HEK293 (cell line): ENCODE results near the gene RNF214.

Experiments used
- CTCF ChIA-PET: fragments of 350-600 bp; formaldehyde crosslinking; extraction: SDS; loops from one replicate; lab custom pipeline; 2021; ENCODE audit warnings: antibody characterized with exemption; lab: Yijun Ruan, JAX
- POLR2A ChIA-PET: fragments of 300-600 bp; formaldehyde crosslinking; extraction: SDS; loops from one replicate; lab custom pipeline; 2020; ENCODE audit warnings: antibody characterized with exemption, inconsistent platforms; lab: Yijun Ruan, JAX
- H3K27ac ChIP-seq: fragments of 200-500 bp; sonication (Bioruptor generic); 2 replicates; pipeline ENCODE4 v1.5.1; 2014; ENCODE audit warnings: low read depth, low read length, control low read depth, inconsistent platforms; ENCODE audit errors: extremely low read depth
- H3K36me3 ChIP-seq, 2 experiments: fragments of 200-500 bp in 1 of 2; sonication (Bioruptor generic) in 1 of 2; 1 replicate in 1 of 2; 2 replicates in 1 of 2; pipeline ENCODE4 v1.5.1; 2014 to 2017; ENCODE audit warnings: inconsistent platforms in 2 of 2, low read length in 2 of 2; ENCODE audit not compliant: control insufficient read depth in 2 of 2, insufficient read depth in 1 of 2
- H3K4me1 ChIP-seq: fragments of 200-500 bp; sonication (Bioruptor generic); 2 replicates; pipeline ENCODE4 v1.5.1; 2014; ENCODE audit warnings: mild to moderate bottlenecking, low read length, inconsistent platforms; ENCODE audit not compliant: control insufficient read depth, insufficient read depth
- H3K4me3 ChIP-seq: 2 replicates; pipeline ENCODE4 v1.5.1; 2011; ENCODE audit warnings: low read depth, mild to moderate bottlenecking, control low read depth, low read length, moderate library complexity
- H3K9me3 ChIP-seq: fragments of 200-500 bp; sonication (Bioruptor generic); 2 replicates; pipeline ENCODE4 v1.5.1; 2014; ENCODE audit warnings: low read depth, low read length, inconsistent platforms; ENCODE audit not compliant: control insufficient read depth, insufficient read depth
- ATF2 ChIP-seq: fragments of 450-650 bp; formaldehyde crosslinking; IDR thresholded peaks from 2 replicates; pipeline ENCODE4 v1.5.1; 2016; ENCODE audit warnings: missing biosample characterization, missing genetic modification characterization, low read depth
- GLIS1 ChIP-seq: fragments of 450-650 bp; formaldehyde crosslinking; IDR thresholded peaks from 2 replicates; pipeline ENCODE4 v1.5.1; 2016; ENCODE audit warnings: missing biosample characterization, missing genetic modification characterization
- HIC1 ChIP-seq: fragments of 450-650 bp; formaldehyde crosslinking; IDR thresholded peaks from 2 replicates; pipeline ENCODE4 v1.5.1; 2016; ENCODE audit warnings: missing biosample characterization, missing genetic modification characterization
- HOXA7 ChIP-seq: sonication (generic); formaldehyde crosslinking; IDR thresholded peaks from 2 replicates; pipeline ENCODE4 v1.8.1; 2022; ENCODE audit warnings: missing genetic modification reagents, borderline replicate concordance
- HOXC10 ChIP-seq: sonication (generic); formaldehyde crosslinking; IDR thresholded peaks from 2 replicates; pipeline ENCODE4 v1.8.1; 2023; ENCODE audit warnings: mild to moderate bottlenecking, missing genetic modification reagents
- KLF7 ChIP-seq: fragments of 450-650 bp; formaldehyde crosslinking; IDR thresholded peaks from 2 replicates; pipeline ENCODE4 v1.5.1; 2016; ENCODE audit warnings: missing biosample characterization, missing genetic modification characterization, borderline replicate concordance
- OSR2 ChIP-seq: fragments of 450-650 bp; formaldehyde crosslinking; IDR thresholded peaks from 2 replicates; pipeline ENCODE4 v1.5.1; 2016; ENCODE audit warnings: missing biosample characterization, missing genetic modification characterization
- SP7 ChIP-seq: fragments of 450-650 bp; formaldehyde crosslinking; IDR thresholded peaks from 2 replicates; pipeline ENCODE4 v1.5.1; 2016; ENCODE audit warnings: missing biosample characterization, missing genetic modification characterization
- ZBTB17 ChIP-seq: fragments of 450-650 bp; formaldehyde crosslinking; IDR thresholded peaks from 2 replicates; pipeline ENCODE4 v1.5.1; 2016; ENCODE audit warnings: missing biosample characterization, missing genetic modification characterization
- ZEB2 ChIP-seq: fragments of 450-650 bp; formaldehyde crosslinking; IDR thresholded peaks from 2 replicates; pipeline ENCODE4 v1.5.1; 2016; ENCODE audit warnings: missing biosample characterization, missing genetic modification characterization
- ZNF138 ChIP-seq: fragments of 450-650 bp; formaldehyde crosslinking; IDR thresholded peaks from 2 replicates; pipeline ENCODE4 v1.5.1; 2016; ENCODE audit warnings: missing biosample characterization, missing genetic modification characterization, borderline replicate concordance
- ZNF155 ChIP-seq: fragments of 450-650 bp; formaldehyde crosslinking; IDR thresholded peaks from 2 replicates; pipeline ENCODE4 v1.5.1; 2016; ENCODE audit warnings: missing biosample characterization, missing genetic modification characterization
- ZNF157 ChIP-seq: fragments of 450-650 bp; formaldehyde crosslinking; IDR thresholded peaks from 2 replicates; pipeline ENCODE4 v1.5.1; 2016; ENCODE audit warnings: missing biosample characterization, missing genetic modification characterization
- ZNF16 ChIP-seq: fragments of 450-650 bp; formaldehyde crosslinking; IDR thresholded peaks from 2 replicates; pipeline ENCODE4 v1.5.1; 2016; ENCODE audit warnings: low read depth, missing biosample characterization, missing genetic modification characterization
- ZNF2 ChIP-seq: fragments of 450-650 bp; formaldehyde crosslinking; IDR thresholded peaks from 2 replicates; pipeline ENCODE4 v1.5.1; 2016; ENCODE audit warnings: missing biosample characterization, missing genetic modification characterization
- ZNF223 ChIP-seq: fragments of 450-650 bp; formaldehyde crosslinking; IDR thresholded peaks from 2 replicates; pipeline ENCODE4 v1.5.1; 2016; ENCODE audit warnings: missing biosample characterization, missing genetic modification characterization
- ZNF248 ChIP-seq: fragments of 450-650 bp; formaldehyde crosslinking; IDR thresholded peaks from 2 replicates; pipeline ENCODE4 v1.5.1; 2017; ENCODE audit warnings: missing biosample characterization, missing genetic modification characterization
- ZNF366 ChIP-seq: fragments of 450-650 bp; formaldehyde crosslinking; conservative IDR thresholded peaks from 2 replicates; pipeline ENCODE4 v1.5.1; 2016; ENCODE audit warnings: missing biosample characterization, missing genetic modification characterization
- ZNF488 ChIP-seq: fragments of 450-650 bp; formaldehyde crosslinking; IDR thresholded peaks from 2 replicates; pipeline ENCODE4 v1.5.1; 2016; ENCODE audit warnings: missing biosample characterization, missing genetic modification characterization
- ZNF501 ChIP-seq: fragments of 450-650 bp; formaldehyde crosslinking; IDR thresholded peaks from 2 replicates; pipeline ENCODE4 v1.5.1; 2016; ENCODE audit warnings: missing biosample characterization, missing genetic modification characterization
- ZNF544 ChIP-seq: fragments of 450-650 bp; formaldehyde crosslinking; IDR thresholded peaks from 2 replicates; pipeline ENCODE4 v1.5.0; 2017; ENCODE audit warnings: missing biosample characterization, missing genetic modification characterization
- ZNF560 ChIP-seq: fragments of 450-650 bp; formaldehyde crosslinking; IDR thresholded peaks from 2 replicates; pipeline ENCODE4 v1.5.1; 2017; ENCODE audit warnings: missing biosample characterization, missing genetic modification characterization, borderline replicate concordance
- ZNF571 ChIP-seq: fragments of 450-650 bp; formaldehyde crosslinking; IDR thresholded peaks from 2 replicates; pipeline ENCODE4 v1.5.0; 2017; ENCODE audit warnings: missing biosample characterization, missing genetic modification characterization
- ZNF585B ChIP-seq: fragments of 450-650 bp; formaldehyde crosslinking; IDR thresholded peaks from 2 replicates; pipeline ENCODE4 v1.5.1; 2016; ENCODE audit warnings: missing biosample characterization, missing genetic modification characterization
- ZNF621 ChIP-seq: fragments of 450-650 bp; formaldehyde crosslinking; IDR thresholded peaks from 2 replicates; pipeline ENCODE4 v1.5.1; 2017; ENCODE audit warnings: missing biosample characterization, missing genetic modification characterization
- ZNF670 ChIP-seq: fragments of 450-650 bp; formaldehyde crosslinking; IDR thresholded peaks from 2 replicates; pipeline ENCODE4 v1.5.1; 2016; ENCODE audit warnings: missing biosample characterization, missing genetic modification characterization, low read depth
- ZNF692 ChIP-seq: fragments of 450-650 bp; formaldehyde crosslinking; IDR thresholded peaks from 2 replicates; pipeline ENCODE4 v1.5.1; 2016; ENCODE audit warnings: missing biosample characterization, missing genetic modification characterization
- ZNF704 ChIP-seq: fragments of 450-650 bp; formaldehyde crosslinking; IDR thresholded peaks from 2 replicates; pipeline ENCODE4 v1.5.1; 2016; ENCODE audit warnings: missing biosample characterization, missing genetic modification characterization
- ZNF785 ChIP-seq: fragments of 450-650 bp; formaldehyde crosslinking; IDR thresholded peaks from 2 replicates; pipeline ENCODE4 v1.5.1; 2016; ENCODE audit warnings: missing biosample characterization, missing genetic modification characterization
- ZSCAN16 ChIP-seq: fragments of 450-650 bp; formaldehyde crosslinking; IDR thresholded peaks from 2 replicates; pipeline ENCODE4 v1.5.1; 2016; ENCODE audit warnings: missing biosample characterization, missing genetic modification characterization
- ZSCAN5A ChIP-seq: fragments of 450-650 bp; formaldehyde crosslinking; IDR thresholded peaks from 2 replicates; pipeline ENCODE4 v1.5.1; 2016; ENCODE audit warnings: missing biosample characterization, missing genetic modification characterization

Gene RNF214

GRCh38 chr11:117273550-117274289, 41.2 kb downstream of the RNF214 start:
- Histone ChIP-seq H3K9me3 (no peaks in the 10 kb centered on the region), H3K36me3 (peaks cover 0 to 12% of the 10 kb centered on the region in 2 experiments; a peak in 1 of 3 replicates), H3K4me3 (no peak overlapping the region), H3K27ac (no peak overlapping the region), H3K4me1 (no peaks in the 10 kb centered on the region)
- POLR2A ChIA-PET, result interaction anchor here (0.5 to 1.2 kb wide), 4 partner anchors 12 to 1563 kb away, joined by 3 to 6 read pairs (median 3); partner anchors contain the start of gene CEP164
- CTCF ChIA-PET, result interaction anchor here (0.7 kb wide), 2 partner anchors 10 to 535 kb away, joined by 3 to 4 read pairs; no protein-coding TSS in a partner anchor
- TF ChIP-seq KLF7 (tag by site-specific recombination), result no peak
- TF ChIP-seq SP7 (tag by site-specific recombination), result no peak
- peak; percentile 89 for TF ChIP-seq HIC1 (tag by site-specific recombination)
- no peak for TF ChIP-seq ZNF138 (tag by site-specific recombination)
- no peak for TF ChIP-seq GLIS1 (tag by site-specific recombination)
- no peak for TF ChIP-seq ZNF621 (tag by site-specific recombination)
- TF ChIP-seq ZNF2 (tag by site-specific recombination), result peak; percentile 52; the same call in 1 of the 2 replicates
- TF ChIP-seq ZNF366 (tag by site-specific recombination), result 0 out of 2 replicates have a peak, but pooled peaks have one; percentile 14
- no peak for TF ChIP-seq ZNF488 (tag by site-specific recombination)
- TF ChIP-seq ZNF223 (tag by site-specific recombination), result no peak
- TF ChIP-seq HOXC10 (CRISPR knock-in tag), result no peak
- no peak for TF ChIP-seq ZNF544 (tag by site-specific recombination)
- TF ChIP-seq ZNF571 (tag by site-specific recombination), result no peak
- TF ChIP-seq ZNF560 (tag by site-specific recombination), result no peak
- no peak for TF ChIP-seq ZNF501 (tag by site-specific recombination)
- TF ChIP-seq ZNF785, result no peak
- peak; percentile 58; the same call in 1 of the 2 replicates for TF ChIP-seq ZBTB17 (tag by site-specific recombination)
- TF ChIP-seq ZNF670, result no peak
- no peak for TF ChIP-seq ZNF248 (tag by site-specific recombination)
- TF ChIP-seq ZNF692 (tag by site-specific recombination), result peak; percentile 80
- TF ChIP-seq ZEB2 (tag by site-specific recombination), result peak; percentile 77
- TF ChIP-seq ZNF585B, result peak; percentile 13; the same call in 1 of the 2 replicates
- TF ChIP-seq ZNF155, result no peak
- TF ChIP-seq OSR2 (tag by site-specific recombination), result no peak
- TF ChIP-seq ATF2 (tag by site-specific recombination), result no peak
- no peak for TF ChIP-seq HOXA7
- no peak for TF ChIP-seq ZNF704
- TF ChIP-seq ZSCAN16 (tag by site-specific recombination), result no peak
- TF ChIP-seq ZNF16, result no peak
- TF ChIP-seq ZNF157 (tag by site-specific recombination), result no peak
- no peak for TF ChIP-seq ZSCAN5A (tag by site-specific recombination)
